B cell (primary cell): Measurements from ENCODE around the gene RNF130. TPM values are rescaled to one million over a fixed set of nuclear protein-coding genes. Genes with fewer than 3 reads are reported as not detected.

Experiments used
- ATAC-seq: fragments of 200-7000 bp; cut with Tn5 transposase; one replicate; pipeline ENCODE4 v1.10.0; 2021; ENCODE audit warnings: low read depth, mild to moderate bottlenecking, moderate number of reproducible peaks, moderate library complexity
- CTCF ChIA-PET: fragments of 350-600 bp; sonication (Branson Sonifier 250); formaldehyde crosslinking; loops from one replicate; lab custom pipeline; 2021; ENCODE audit warnings: antibody characterized with exemption, inconsistent platforms; lab: Charles Lee
- POLR2A ChIA-PET: fragments of 350-600 bp; sonication (Branson Sonifier 250); formaldehyde crosslinking; loops from one replicate; lab custom pipeline; 2021; ENCODE audit warnings: antibody characterized with exemption; lab: Charles Lee
- DNase-seq: peaks from one replicate; pipeline ENCODE4 v3.0.0; 2013
- H2AFZ ChIP-seq: 2 replicates; pipeline ENCODE4 v1.6.1; 2012; ENCODE audit warnings: mild to moderate bottlenecking, low read depth, low read length; ENCODE audit not compliant: insufficient read depth, poor library complexity, severe bottlenecking
- H3K27ac ChIP-seq, 2 donors: 1 replicate in 1 of 2; 2 replicates in 1 of 2; pipeline ENCODE4 v1.5.1; 2012 to 2013; ENCODE audit warnings: low read length in 2 of 2, mild to moderate bottlenecking in 2 of 2, moderate library complexity in 1 of 2
- H3K27me3 ChIP-seq, 4 experiments: fragments of 200-600 bp in 1 of 4; sonication (generic) in 1 of 4; replicated peaks in 1 of 4; 1 replicate in 2 of 4; 2 replicates in 2 of 4; pipeline versions ENCODE4 v1.6.1 to v1.7.0; 2013 to 2016; ENCODE audit warnings: low read length in 3 of 4, mild to moderate bottlenecking in 2 of 4, mixed read lengths in 1 of 4, moderate library complexity in 1 of 4; ENCODE audit not compliant: insufficient read depth in 4 of 4, control insufficient read depth in 3 of 4; ENCODE audit errors: control extremely low read depth in 1 of 4
- H3K36me3 ChIP-seq, 2 experiments: replicated peaks in 1 of 2; 1 replicate in 1 of 2; 2 replicates in 1 of 2; pipeline versions ENCODE4 v1.6.1 to v1.7.1; 2013; ENCODE audit warnings: low read length in 1 of 2; ENCODE audit not compliant: insufficient read depth in 2 of 2, control insufficient read depth in 1 of 2; ENCODE audit errors: control extremely low read depth in 1 of 2, extremely low read depth in 1 of 2
- H3K4me1 ChIP-seq, 2 donors: fragments of 200-600 bp in 1 of 2; sonication (generic) in 1 of 2; 1 replicate in 1 of 2; 2 replicates in 1 of 2; pipeline versions ENCODE4 v1.5.1 to v1.6.1; 2013 to 2017; ENCODE audit warnings: low read length in 2 of 2; ENCODE audit not compliant: control insufficient read depth in 2 of 2, insufficient read depth in 2 of 2
- H3K4me2 ChIP-seq: replicated peaks from 2 replicates; pipeline ENCODE3; 2012; ENCODE audit warnings: mild to moderate bottlenecking, low read depth, low read length; ENCODE audit not compliant: poor library complexity, severe bottlenecking
- H3K4me3 ChIP-seq, 5 experiments: fragments of 200-600 bp in 1 of 5; sonication (generic) in 1 of 5; 1 replicate in 3 of 5; 2 replicates in 2 of 5; pipeline versions ENCODE4 v1.5.1 to v1.7.0; 2011 to 2016; ENCODE audit warnings: low read length in 4 of 5, mild to moderate bottlenecking in 4 of 5, low read depth in 2 of 5, control low read depth in 1 of 5, moderate library complexity in 1 of 5; ENCODE audit not compliant: insufficient read depth in 1 of 5; ENCODE audit errors: control extremely low read depth in 1 of 5, extremely low read depth in 1 of 5
- H3K79me2 ChIP-seq: fragments of 200-600 bp; sonication (generic); one replicate; pipeline ENCODE4 v1.6.0; 2016; ENCODE audit warnings: low read length; ENCODE audit not compliant: control insufficient read depth, insufficient read depth
- H3K9ac ChIP-seq: fragments of 200-600 bp; sonication (generic); 2 replicates; pipeline ENCODE4 v1.6.1; 2017; ENCODE audit warnings: mild to moderate bottlenecking, low read length, moderate library complexity
- H3K9me3 ChIP-seq, 3 donors: one replicate each; pipeline versions ENCODE4 v1.6.1 to v1.7.1; 2013; ENCODE audit warnings: low read length in 2 of 3; ENCODE audit not compliant: control insufficient read depth in 2 of 3, insufficient read depth in 1 of 3; ENCODE audit errors: control extremely low read depth in 1 of 3
- H4K20me1 ChIP-seq: 2 replicates; pipeline ENCODE4 v1.6.0; 2012; ENCODE audit warnings: mild to moderate bottlenecking, low read length; ENCODE audit not compliant: insufficient read depth, control insufficient read depth, poor library complexity, severe bottlenecking
- H3K27ac Mint-ChIP-seq: one replicate; pipeline ENCODE4 v1.8.0; 2021; ENCODE audit warnings: mixed read lengths
- H3K27me3 Mint-ChIP-seq: one replicate; pipeline ENCODE4 v1.8.0; 2021; ENCODE audit warnings: mixed read lengths
- H3K4me1 Mint-ChIP-seq: one replicate; pipeline ENCODE4 v1.8.0; 2021; ENCODE audit warnings: mixed read lengths
- H3K4me3 Mint-ChIP-seq: one replicate; pipeline ENCODE4 v1.8.0; 2021; ENCODE audit warnings: mixed read lengths
- H3K9me3 Mint-ChIP-seq: one replicate; pipeline ENCODE4 v1.8.0; 2022; ENCODE audit warnings: mixed read lengths; ENCODE audit not compliant: insufficient read depth
- CTCF ChIP-seq: fragments of 200-600 bp; IDR thresholded peaks from one replicate; pipeline ENCODE4 v1.8.0; 2022; ENCODE audit warnings: antibody characterized with exemption, mild to moderate bottlenecking
- EZH2 ChIP-seq: IDR thresholded peaks from 2 replicates; pipeline ENCODE4 v1.6.1; 2012; ENCODE audit warnings: borderline replicate concordance, low read depth, mild to moderate bottlenecking, moderate library complexity, low read length; ENCODE audit not compliant: insufficient read depth, poor library complexity, severe bottlenecking
- WGBS: methylation state at CpG from one replicate; pipeline ENCODE4 v1.1.5; 2013; ENCODE audit warnings: missing lambda C conversion rate; ENCODE audit not compliant: insufficient coverage; 5-methylcytosine and 5-hydroxymethylcytosine counted together
- intact Hi-C: fragments of 100-400 bp; cut with micrococcal nuclease; formaldehyde crosslinking; loops from one replicate; pipeline ENCODE4 v1.10.0; 2022
- polyA plus RNA-seq: library from polyadenylated mRNA; depleted of rRNA; stranded (reverse); fragments of >200 nt; gene quantifications from 2 replicates; pipeline ENCODE4 v1.2.3, GENCODE V29; 2012
- total RNA-seq, 2 donors: library from RNA; stranded (reverse); fragments of 120-200 nt in 1 of 2; gene quantifications; 1 replicate in 1 of 2; 2 replicates in 1 of 2; pipeline versions ENCODE4 v1.2.3 to v1.2.4, GENCODE V29; 2013 to 2022

RNF130 gene
- total and polyA plus RNA-seq, 2 donors (not counting 1 experiment from before 2014, with no cell fraction given), result 18.1 to 25.8 TPM

DNA sequence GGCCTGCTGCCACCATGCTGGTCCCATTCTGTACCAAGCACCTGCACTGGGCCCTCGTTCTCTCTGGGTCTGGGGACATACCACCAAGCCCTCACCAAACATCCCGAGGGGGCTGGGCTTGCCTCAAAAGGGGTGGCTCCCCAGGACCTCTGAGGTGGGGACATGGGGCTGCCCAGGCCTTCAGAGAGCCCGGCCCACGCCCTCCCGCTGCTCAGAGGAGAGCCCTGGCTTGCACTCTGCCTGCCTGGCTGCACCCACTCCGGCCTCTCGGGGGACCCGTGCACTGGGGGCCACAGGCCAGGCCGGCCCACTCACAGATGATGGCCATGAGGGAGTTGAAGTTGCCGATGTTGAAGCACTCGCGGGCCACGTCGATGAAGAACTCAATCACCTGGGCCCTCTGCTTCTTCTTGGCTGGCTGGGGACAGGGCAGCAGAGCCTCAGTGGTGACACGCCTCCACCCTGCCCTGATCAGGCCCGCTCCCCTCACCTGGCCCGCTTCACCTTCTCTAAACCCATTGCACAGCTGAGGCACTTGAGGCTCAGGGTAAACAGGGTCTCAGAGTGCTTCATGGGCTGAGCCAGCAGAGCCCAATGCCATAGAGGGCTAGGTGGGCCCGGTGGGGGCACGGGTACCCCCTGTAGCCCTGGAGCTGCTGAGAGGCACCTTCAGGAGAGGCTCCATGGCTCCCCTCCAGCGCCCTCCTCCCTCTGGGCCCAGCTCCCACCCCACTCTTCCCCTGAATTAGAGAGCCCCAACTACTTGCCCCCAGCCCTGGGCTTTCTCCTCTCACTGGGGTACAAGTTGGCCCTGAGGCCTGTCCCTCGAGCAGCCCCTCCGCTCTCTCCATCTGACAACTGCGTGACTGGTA, 47.7 kb upstream of the RNF130 start:
- ChIA-PET CTCF (no interaction called here), POLR2A (no interaction called here)
- Histone ChIP-seq H3K4me2 (no peak overlapping the region), H3K9ac (no peak overlapping the region), H3K4me3 (no peak overlapping the region), H3K9me3 (no peaks in the 10 kb centered on the region), H3K27ac (no peak overlapping the region), H4K20me1 (no peaks in the 10 kb centered on the region), H3K4me1 (no peaks in the 10 kb centered on the region), H3K27me3 (no peaks in the 10 kb centered on the region), H3K79me2 (no peaks in the 10 kb centered on the region), H3K36me3 (no peaks in the 10 kb centered on the region), H2AFZ (no peak overlapping the region)
- Mint-ChIP-seq H3K4me1 (no peaks in the 10 kb centered on the region), H3K27ac (no peak overlapping the region), H3K27me3 (peaks cover 9% of the 10 kb centered on the region), H3K4me3 (no peak overlapping the region), H3K9me3 (no peaks in the 10 kb centered on the region)
- DNase-seq (no peak), ATAC-seq (no peak)
- TF ChIP-seq EZH2 (no peak), CTCF (no peak)
- intact Hi-C loops, result no loop called here
- 90% methylated on average over 20 of the region's 23 CpGs for WGBS

GRCh38 chr5:180118391-180118791, 46.8 kb upstream of the RNF130 start:
- WGBS, result 94% methylated on average over 14 of the region's 14 CpGs
- H3K79me2 ChIP-seq, result no peaks in the 10 kb centered on the region
- ChIA-PET POLR2A (no interaction called here), CTCF (interaction anchor here (0.7 kb wide), 1 partner anchor 208 kb away, joined by 4 read pairs; no protein-coding TSS in a partner anchor)
- H3K27me3 ChIP-seq, result no peaks in the 10 kb centered on the region
- DNase-seq (no peak), ATAC-seq (no peak)
- H2AFZ ChIP-seq, result no peak overlapping the region
- H3K4me3 ChIP-seq, result no peak overlapping the region
- no peaks in the 10 kb centered on the region for H4K20me1 ChIP-seq
- H3K4me1 Mint-ChIP-seq, result no peaks in the 10 kb centered on the region
- no peaks in the 10 kb centered on the region for H3K4me1 ChIP-seq
- no peak overlapping the region for H3K27ac Mint-ChIP-seq
- H3K4me3 Mint-ChIP-seq, result no peak overlapping the region
- no peaks in the 10 kb centered on the region for H3K9me3 Mint-ChIP-seq
- no peak overlapping the region for H3K27ac ChIP-seq
- no peaks in the 10 kb centered on the region for H3K36me3 ChIP-seq
- intact Hi-C loops, result no loop called here
- no peak overlapping the region for H3K4me2 ChIP-seq
- TF ChIP-seq CTCF (no peak), EZH2 (no peak)
- H3K27me3 Mint-ChIP-seq, result peaks cover 4% of the 10 kb centered on the region
- no peak overlapping the region for H3K9ac ChIP-seq
- H3K9me3 ChIP-seq, result no peaks in the 10 kb centered on the region
